ENCODE data around the gene PHLDA1. TPM values are rescaled to one million over a fixed set of nuclear protein-coding genes. Genes with fewer than 3 reads are reported as not detected.

PHLDA1 gene
- total and polyA plus RNA-seq, 2 of the 4 experiments (the other 2 are of a cell fraction), result 27.8 to 32.4 TPM

DNA sequence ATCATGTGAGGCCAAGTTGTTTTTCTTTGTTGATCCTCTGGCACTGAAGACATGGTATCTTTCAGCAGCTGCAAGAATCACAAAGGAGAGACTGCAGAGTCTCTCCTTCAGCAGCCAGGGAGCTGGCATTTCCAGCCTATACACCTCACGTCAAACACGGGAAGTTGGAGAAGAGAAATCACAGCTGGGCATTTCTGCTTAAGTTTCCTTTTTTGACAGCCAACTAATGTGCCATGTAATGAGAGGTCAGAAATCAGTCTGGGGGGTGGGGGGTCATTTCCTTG lies 28.3 kb downstream of the PHLDA1 start:
- TF ChIP-seq FOS (IDR thresholded peaks at IDR 0.05; ENCODE audit: low read depth, low read length), result no peak
- TF ChIP-seq BHLHE40 (IDR thresholded peaks at IDR 0.05; ENCODE audit: low read depth, low read length), result no peak
- TF ChIP-seq SMC3 (IDR thresholded peaks at IDR 0.05; ENCODE audit: low read depth, low read length), result no peak
- no peak for TF ChIP-seq CTCF (conservative IDR thresholded peaks at IDR 0.05; ENCODE audit: low read depth, low read length)
- no peak overlapping the region for H2AK9ac ChIP-seq (replicated peaks; ENCODE audit: low read depth, low read length, poor library complexity)
- in situ Hi-C loops (cut with MboI; ENCODE audit: low sequenced_read_pairs), result no loop called here
- CTCF ChIA-PET, result interaction anchor here (0.6 kb wide), 1 partner anchor 106 kb away, joined by 3 read pairs; no protein-coding TSS in a partner anchor
- H3K4me3 ChIP-seq (ENCODE audit: insufficient read depth, low read depth, low read length), result no peak overlapping the region
- POLR2A ChIA-PET (ENCODE audit: unreplicated experiment), result interaction anchor here (0.6 kb wide), 1 partner anchor 556 kb away, joined by 3 read pairs; the partner anchor contains the start of gene OSBPL8
- no peak overlapping the region for H3K23ac ChIP-seq (ENCODE audit: low read depth, low read length)
- no peak for DNase-seq
- H3K9ac ChIP-seq (ENCODE audit: low read depth, low read length), result no peak overlapping the region
- no TSS peak for BruUV-seq (replicated peaks)
- H4K20me1 ChIP-seq (ENCODE audit: insufficient read depth, low read length), result no peaks in the 10 kb centered on the region
- no peak overlapping the region for H2BK15ac ChIP-seq (ENCODE audit: low read depth, low read length)
- no peak overlapping the region for H2BK5ac ChIP-seq (ENCODE audit: low read depth, low read length, poor library complexity, severe bottlenecking)
- peak overlapping the region; percentile 38; the same call in 1 of the 2 replicates for H3K4ac ChIP-seq (ENCODE audit: low read depth, low read length)
- no peak overlapping the region for H3K27ac ChIP-seq (ENCODE audit: insufficient read depth, low read length)
- H3K9me3 ChIP-seq (ENCODE audit: control insufficient read depth, insufficient read depth, low read length), result no peaks in the 10 kb centered on the region
- no peak for ATAC-seq (ENCODE audit: low read depth)
- dilution Hi-C loops (cut with HindIII; ENCODE audit: low sequenced_read_pairs, unreplicated experiment), result no loop called here
- intact Hi-C loops (cut with micrococcal nuclease), result no loop called here
- WGBS, 2 experiments (ENCODE audit: extremely low coverage in 2 of 2, insufficient read length in 1 of 2), result no CpG with 5 or more reads among the region's 2 CpGs
- H3K27me3 ChIP-seq (ENCODE audit: control insufficient read depth, insufficient read depth, low read length), result no peaks in the 10 kb centered on the region
- peaks cover 4% of the 10 kb centered on the region for H3K4me1 ChIP-seq (ENCODE audit: control insufficient read depth, insufficient read depth, low read length)
- no peak overlapping the region for H2AFZ ChIP-seq (replicated peaks; ENCODE audit: low read length, poor library complexity)
- peak overlapping the region; percentile 67; the same call in 1 of the 2 replicates for H4K5ac ChIP-seq (ENCODE audit: low read depth, low read length)
- H2AK5ac ChIP-seq (ENCODE audit: low read depth, low read length), result peak overlapping the region; percentile 17; the same call in 1 of the 2 replicates
- H3K9me1 ChIP-seq (ENCODE audit: insufficient read depth, low read length), result 0 out of 2 replicates have a peak, but pooled peaks cover 5% of the 10 kb centered on the region
- H3K18ac ChIP-seq (ENCODE audit: low read depth, low read length), result 0 out of 2 replicates have a peak overlapping the region, but pooled peaks have one; percentile 2
- no peak overlapping the region for H4K91ac ChIP-seq (ENCODE audit: insufficient read depth, low read depth, low read length)
- no peak overlapping the region for H3K14ac ChIP-seq (replicated peaks; ENCODE audit: low read depth, low read length)
- H3K56ac ChIP-seq (ENCODE audit: extremely low read depth, insufficient read depth, low read length), result no peak overlapping the region
- H2BK120ac ChIP-seq (ENCODE audit: low read depth, low read length), result no peak overlapping the region
- H3K36me3 ChIP-seq (ENCODE audit: control insufficient read depth, insufficient read depth, low read length), result no peaks in the 10 kb centered on the region
- H3K4me2 ChIP-seq (ENCODE audit: low read depth, low read length), result no peak overlapping the region
- no peak overlapping the region for H2BK20ac ChIP-seq (ENCODE audit: low read depth, low read length)
- H3K79me1 ChIP-seq (ENCODE audit: low read depth in 1 of 2, low read length in 2 of 2), result no peaks in the 10 kb centered on the region
- no peak overlapping the region; a peak in 1 of 4 replicates for H4K8ac ChIP-seq (ENCODE audit: low read depth in 2 of 2, low read length in 2 of 2)
